ENCODE results near the gene UBN2.
"Not testable (repeated sequence)": the region's sequence is repeated elsewhere in the genome, so short reads cannot be mapped to it uniquely, and the experiment has no call there.

Gene UBN2

GRCh38 chr7:139192014-139192706, 38.9 kb upstream of the UBN2 start:
- TF ChIP-seq CTCF (IDR thresholded peaks at IDR 0.05; ENCODE audit: insufficient read depth, missing control alignments) = no peak
- no peak for FAIRE-seq
- DNase-seq (ENCODE audit: insufficient read length, low spot score) = no peak

DNA sequence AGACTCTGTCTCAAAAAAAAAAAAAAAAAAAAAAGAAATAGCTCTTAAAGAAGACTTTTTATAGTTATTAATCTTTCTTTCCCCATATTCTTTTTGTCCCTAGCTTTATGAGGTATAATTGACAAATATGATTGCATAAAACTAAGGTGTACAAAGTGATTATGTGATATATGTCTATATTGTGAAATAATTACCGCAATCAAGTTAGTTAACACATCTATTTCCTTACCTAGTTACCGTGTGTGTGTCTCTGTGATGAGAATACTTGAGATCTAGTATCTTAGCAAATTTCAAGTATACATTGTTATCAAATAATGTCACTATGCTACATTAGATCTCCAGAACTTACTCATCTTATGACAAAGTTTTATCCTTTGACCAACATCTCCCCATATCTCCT, 30.7 kb upstream of the UBN2 start:
- FAIRE-seq (no peak), DNase-seq (ENCODE audit: insufficient read length, low spot score) (no peak)
- TF ChIP-seq CTCF (IDR thresholded peaks at IDR 0.05; ENCODE audit: insufficient read depth, missing control alignments) = no peak

GRCh38 chr7:139203992-139204391, 27.0 kb upstream of the UBN2 start:
- DNase-seq (ENCODE audit: insufficient read length, low spot score) (no peak), FAIRE-seq (no peak)
- TF ChIP-seq CTCF (IDR thresholded peaks at IDR 0.05; ENCODE audit: insufficient read depth, missing control alignments) = no peak

- DNase-seq (ENCODE audit: insufficient read length, low spot score) = no peak
- no peak for FAIRE-seq
- TF ChIP-seq CTCF (IDR thresholded peaks at IDR 0.05; ENCODE audit: insufficient read depth, missing control alignments) = no peak
Observed at GRCh38 chr7:139205843-139206242, 25.2 kb upstream of the UBN2 start.

DNA sequence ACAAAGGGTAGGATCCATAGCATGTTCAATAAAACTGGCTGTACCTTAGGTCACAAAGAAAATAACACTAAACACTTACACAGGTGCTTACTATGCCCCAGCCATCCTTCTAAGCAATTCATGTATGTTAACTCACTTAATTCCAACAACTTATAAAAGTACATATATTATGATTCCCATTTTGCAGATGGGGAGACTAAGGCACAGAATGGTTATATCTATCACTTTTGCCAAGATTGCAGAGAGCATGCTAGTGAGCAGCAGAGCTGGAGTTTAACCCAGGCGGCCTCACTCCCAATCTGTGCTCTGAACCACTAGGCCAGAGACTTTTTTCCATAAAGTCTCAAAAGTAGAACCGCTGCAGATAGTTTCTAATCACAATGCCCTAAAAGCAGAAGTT, 18.9 kb upstream of the UBN2 start:
- TF ChIP-seq CTCF (IDR thresholded peaks at IDR 0.05; ENCODE audit: insufficient read depth, missing control alignments) = no peak
- DNase-seq (ENCODE audit: insufficient read length, low spot score) (no peak), FAIRE-seq (no peak)

DNA sequence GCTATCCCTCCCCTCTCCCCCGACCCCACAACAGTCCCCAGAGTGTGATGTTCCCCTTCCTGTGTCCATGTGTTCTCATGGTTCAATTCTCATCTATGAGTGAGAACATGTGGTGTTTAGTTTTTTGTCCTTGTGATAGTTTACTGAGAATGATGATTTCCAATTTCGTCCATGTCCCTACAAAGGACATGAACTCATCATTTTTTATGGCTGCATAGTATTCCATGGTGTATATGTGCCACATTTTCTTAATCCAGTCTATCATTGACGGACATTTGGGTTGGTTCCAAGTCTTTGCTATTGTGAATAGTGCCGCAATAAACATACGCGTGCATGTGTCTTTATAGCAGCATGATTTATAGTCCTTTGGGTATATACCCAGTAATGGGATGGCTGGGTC, 17.5 kb upstream of the UBN2 start:
- not testable (repeated sequence) for DNase-seq (ENCODE audit: insufficient read length, low spot score); FAIRE-seq

DNA sequence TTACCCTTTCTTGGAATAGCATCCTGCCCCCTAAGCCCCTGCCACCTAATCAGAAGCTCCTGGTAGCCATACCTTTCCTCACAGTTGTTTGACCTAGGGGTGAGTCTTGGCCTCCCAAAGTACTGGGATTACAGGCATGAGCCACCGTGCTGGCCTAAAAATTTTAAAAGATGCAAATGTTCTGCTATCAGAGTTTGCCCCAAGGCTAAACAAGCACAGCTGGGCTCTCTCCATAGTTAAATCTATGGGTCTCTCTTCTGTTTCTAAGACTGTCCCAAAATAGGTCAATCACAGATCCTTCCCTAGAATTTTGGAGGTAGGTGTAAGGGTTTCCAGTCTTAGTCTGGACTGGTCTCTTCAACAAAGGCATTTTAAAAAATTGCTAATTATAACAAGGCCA, 12.9 kb upstream of the UBN2 start:
- TF ChIP-seq CTCF (IDR thresholded peaks at IDR 0.05; ENCODE audit: insufficient read depth, missing control alignments) = no peak
- DNase-seq (ENCODE audit: insufficient read length, low spot score) = no peak
- no peak for FAIRE-seq

GRCh38 chr7:139224219-139224618, 6.8 kb upstream of the UBN2 start:
- DNase-seq (ENCODE audit: insufficient read length, low spot score) (no peak), FAIRE-seq (no peak)
- no peak for TF ChIP-seq CTCF (IDR thresholded peaks at IDR 0.05; ENCODE audit: insufficient read depth, missing control alignments)

DNA sequence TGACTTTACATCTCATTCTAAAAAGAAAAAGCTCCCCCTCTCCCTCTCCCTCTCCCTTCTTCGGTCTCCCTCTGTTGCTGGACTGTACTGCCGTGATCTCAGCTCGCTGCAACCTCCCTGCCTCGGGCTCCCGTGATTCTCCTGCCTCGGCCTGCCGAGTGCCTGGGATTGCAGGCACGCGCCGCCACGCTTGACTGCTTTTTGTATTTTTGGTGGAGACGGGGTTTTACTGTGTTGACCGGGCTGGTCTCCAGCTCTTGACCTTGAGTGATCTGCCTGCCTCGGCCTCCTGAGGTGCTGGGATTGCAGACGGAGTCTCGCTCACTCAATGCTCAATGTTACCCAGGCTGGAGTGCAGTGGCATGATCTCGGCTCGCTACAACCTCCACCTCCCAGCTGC, 6.2 kb upstream of the UBN2 start:
- DNase-seq (ENCODE audit: insufficient read length, low spot score); FAIRE-seq: not testable (repeated sequence)

- DNase-seq (ENCODE audit: insufficient read length, low spot score); FAIRE-seq: not testable (repeated sequence)
Observed at GRCh38 chr7:139225286-139226157, 5.5 kb upstream of the UBN2 start.

DNA sequence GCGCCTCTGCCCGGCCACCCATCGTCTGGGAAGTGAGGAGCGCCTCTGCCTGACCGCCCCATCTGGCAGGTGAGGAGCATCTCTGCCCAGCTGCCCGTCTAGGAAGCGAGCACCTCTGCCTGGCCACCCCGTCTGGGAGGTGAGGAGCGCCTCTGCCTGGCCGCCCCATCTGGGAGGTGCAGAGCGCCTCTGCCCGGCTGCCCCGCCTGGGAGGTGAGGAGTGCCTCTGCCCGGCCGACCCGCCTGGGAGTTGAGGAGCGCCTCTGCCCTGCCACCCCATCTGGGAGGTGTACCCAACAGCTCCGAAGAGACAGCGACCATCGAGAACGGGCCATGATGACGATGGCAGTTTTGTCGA, 4.9 kb upstream of the UBN2 start:
- not testable (repeated sequence) for FAIRE-seq; DNase-seq (ENCODE audit: insufficient read length, low spot score)

Measured in D721Med (cell line).